ENCODE results near the gene MMD2.

Gene MMD2

DNA sequence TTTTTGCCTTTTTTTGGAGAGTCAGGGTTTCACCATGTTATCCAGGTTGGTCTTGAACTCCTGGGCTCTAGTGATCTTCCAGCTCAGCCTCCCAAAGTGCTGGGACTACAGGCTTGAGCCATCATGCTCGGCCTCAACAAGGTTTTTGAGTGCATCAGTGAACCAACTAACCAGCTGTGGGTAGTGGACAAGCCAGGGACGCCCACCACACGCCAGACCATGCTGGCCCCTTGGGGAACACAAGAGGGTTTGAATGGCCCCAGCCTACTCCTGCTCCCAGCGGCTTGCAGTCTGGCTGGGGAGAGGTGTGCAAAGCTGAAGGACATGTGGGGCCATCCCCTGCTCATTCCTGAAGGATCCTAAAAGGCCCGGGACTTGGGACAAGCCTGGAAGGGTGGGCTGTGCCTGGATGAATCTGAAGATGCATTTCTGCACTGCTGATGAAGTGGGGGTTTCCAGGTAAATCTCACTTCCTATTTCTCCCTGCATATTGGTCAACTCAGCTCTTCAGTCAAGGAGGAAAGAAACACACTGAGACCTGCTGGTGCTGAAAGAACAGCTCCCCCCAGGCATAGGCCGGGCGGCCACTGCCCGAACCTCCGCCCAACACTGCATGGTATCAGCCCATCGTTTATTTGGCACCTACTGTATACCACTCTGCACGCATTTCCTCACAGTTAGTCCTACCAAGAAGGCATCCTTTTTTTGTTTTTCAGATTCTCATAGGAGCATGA, 6.9 kb downstream of the MMD2 start:
- H3K9me3 ChIP-seq (ENCODE audit: control insufficient read depth in 1 of 2, low read length in 2 of 2), result no peaks in the 10 kb centered on the region
- H3K27ac ChIP-seq (ENCODE audit: low read length), result no peak overlapping the region
- no peaks in the 10 kb centered on the region for H3K4me1 ChIP-seq (ENCODE audit: control insufficient read depth in 1 of 2, insufficient read depth in 2 of 2, low read length in 2 of 2)
- no peak overlapping the region for H3K4me3 ChIP-seq (ENCODE audit: low read depth in 1 of 2, low read length in 2 of 2)
- no peaks in the 10 kb centered on the region for H3K36me3 ChIP-seq (ENCODE audit: control insufficient read depth in 1 of 2, insufficient read depth in 2 of 2, low read length in 2 of 2)
- H3K27me3 ChIP-seq (ENCODE audit: low read depth, low read length), result no peaks in the 10 kb centered on the region

DNA sequence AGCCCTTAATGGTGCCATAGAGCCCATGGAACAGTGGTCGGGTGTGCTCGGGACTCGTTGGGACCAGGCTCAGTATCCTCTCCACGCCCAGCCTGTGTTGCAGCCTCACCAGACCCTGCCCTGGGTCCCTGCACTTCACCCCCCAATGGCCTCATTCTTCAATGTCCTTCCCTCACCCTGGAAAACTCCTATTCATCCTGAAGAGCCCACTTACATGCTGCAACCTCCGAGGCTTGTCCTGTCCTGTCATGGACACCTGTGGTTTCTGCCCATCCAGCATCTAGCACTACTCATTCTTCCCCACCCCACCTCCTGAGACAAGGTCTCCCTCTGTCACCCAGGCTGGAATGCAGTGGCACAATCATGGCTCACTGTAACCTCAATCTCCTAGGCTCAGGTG, 7.7 kb downstream of the MMD2 start:
- Histone ChIP-seq H3K36me3 (ENCODE audit: control insufficient read depth in 1 of 2, insufficient read depth in 2 of 2, low read length in 2 of 2) (no peaks in the 10 kb centered on the region), H3K9me3 (ENCODE audit: control insufficient read depth in 1 of 2, low read length in 2 of 2) (no peaks in the 10 kb centered on the region), H3K27me3 (ENCODE audit: low read depth, low read length) (no peaks in the 10 kb centered on the region), H3K4me3 (ENCODE audit: low read depth in 1 of 2, low read length in 2 of 2) (no peak overlapping the region), H3K4me1 (ENCODE audit: control insufficient read depth in 1 of 2, insufficient read depth in 2 of 2, low read length in 2 of 2) (no peaks in the 10 kb centered on the region), H3K27ac (ENCODE audit: low read length) (no peak overlapping the region)

DNA sequence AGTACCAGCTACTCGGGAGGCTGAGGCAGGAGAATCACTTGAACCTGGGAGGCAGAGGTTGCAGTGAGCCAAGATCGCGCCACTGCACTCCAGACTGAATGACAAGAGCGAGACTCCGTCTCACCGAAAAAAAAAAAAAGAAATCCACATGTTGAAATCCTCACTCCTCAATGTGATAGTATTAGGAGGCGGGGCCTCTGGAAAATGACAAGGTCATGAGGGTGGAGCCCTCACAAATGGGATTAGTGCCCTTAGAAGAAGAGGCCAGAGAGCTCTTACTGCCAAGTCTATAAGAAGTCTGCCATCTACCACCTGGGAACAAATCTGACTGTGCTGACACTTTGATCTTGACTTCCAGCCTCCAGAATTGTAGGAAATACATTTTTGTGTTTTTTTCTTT, 10.6 kb downstream of the MMD2 start:
- Histone ChIP-seq H3K27me3 (ENCODE audit: low read depth, low read length) (no peaks in the 10 kb centered on the region), H3K27ac (ENCODE audit: low read length) (no peak overlapping the region), H3K4me1 (ENCODE audit: control insufficient read depth in 1 of 2, insufficient read depth in 2 of 2, low read length in 2 of 2) (no peaks in the 10 kb centered on the region), H3K36me3 (ENCODE audit: control insufficient read depth in 1 of 2, insufficient read depth in 2 of 2, low read length in 2 of 2) (no peaks in the 10 kb centered on the region), H3K4me3 (ENCODE audit: low read depth in 1 of 2, low read length in 2 of 2) (no peak overlapping the region), H3K9me3 (ENCODE audit: control insufficient read depth in 1 of 2, low read length in 2 of 2) (no peaks in the 10 kb centered on the region)

DNA sequence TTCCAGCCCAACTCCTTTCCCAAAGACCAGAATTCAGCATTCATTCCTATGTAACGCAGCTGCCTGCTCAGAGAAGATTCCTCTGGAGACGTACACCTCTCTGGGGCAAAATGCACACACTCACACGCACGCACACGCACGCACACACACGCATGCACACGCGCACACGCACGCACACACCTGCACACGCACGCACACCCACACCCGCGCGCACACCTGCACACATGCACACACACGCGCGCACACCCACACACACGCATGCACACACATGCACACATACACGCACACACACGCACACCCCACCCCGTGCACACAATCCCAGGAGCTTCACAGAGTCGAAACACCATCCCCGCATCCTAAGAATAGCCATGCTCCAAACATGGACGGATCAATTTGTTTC, 13.0 kb downstream of the MMD2 start:
- H3K4me1 ChIP-seq (ENCODE audit: control insufficient read depth in 1 of 2, insufficient read depth in 2 of 2, low read length in 2 of 2), result no peaks in the 10 kb centered on the region
- H3K9me3 ChIP-seq (ENCODE audit: control insufficient read depth in 1 of 2, low read length in 2 of 2), result no peaks in the 10 kb centered on the region
- no peaks in the 10 kb centered on the region for H3K36me3 ChIP-seq (ENCODE audit: control insufficient read depth in 1 of 2, insufficient read depth in 2 of 2, low read length in 2 of 2)
- no peaks in the 10 kb centered on the region for H3K27me3 ChIP-seq (ENCODE audit: low read depth, low read length)
- no peak overlapping the region for H3K4me3 ChIP-seq (ENCODE audit: low read depth in 1 of 2, low read length in 2 of 2)
- no peak overlapping the region for H3K27ac ChIP-seq (ENCODE audit: low read length)

DNA sequence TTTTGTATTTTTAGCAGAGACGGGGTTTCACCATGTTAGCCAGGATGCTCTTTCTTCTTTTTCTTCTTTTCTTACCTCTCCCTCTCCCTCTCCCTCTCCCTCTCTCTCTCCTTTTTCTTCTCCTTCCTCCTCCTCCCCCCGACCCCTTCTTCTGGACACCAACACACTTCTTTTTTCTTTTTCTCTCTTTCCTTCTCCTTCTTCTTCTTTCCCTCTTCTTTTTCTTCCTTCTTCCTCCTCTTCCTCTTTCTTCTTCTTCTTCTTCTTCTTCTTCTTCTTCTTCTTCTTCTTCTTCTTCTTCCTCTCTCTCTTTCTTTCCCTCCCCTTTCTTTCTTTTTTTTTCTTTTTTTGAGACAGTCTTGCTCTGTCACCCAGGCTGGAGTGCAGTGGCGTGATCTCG, 14.0 kb downstream of the MMD2 start:
- Histone ChIP-seq H3K9me3 (ENCODE audit: control insufficient read depth in 1 of 2, low read length in 2 of 2) (no peaks in the 10 kb centered on the region), H3K27ac (ENCODE audit: low read length) (no peak overlapping the region), H3K4me1 (ENCODE audit: control insufficient read depth in 1 of 2, insufficient read depth in 2 of 2, low read length in 2 of 2) (no peaks in the 10 kb centered on the region), H3K36me3 (ENCODE audit: control insufficient read depth in 1 of 2, insufficient read depth in 2 of 2, low read length in 2 of 2) (no peaks in the 10 kb centered on the region), H3K27me3 (ENCODE audit: low read depth, low read length) (no peaks in the 10 kb centered on the region), H3K4me3 (ENCODE audit: low read depth in 1 of 2, low read length in 2 of 2) (no peak overlapping the region)

DNA sequence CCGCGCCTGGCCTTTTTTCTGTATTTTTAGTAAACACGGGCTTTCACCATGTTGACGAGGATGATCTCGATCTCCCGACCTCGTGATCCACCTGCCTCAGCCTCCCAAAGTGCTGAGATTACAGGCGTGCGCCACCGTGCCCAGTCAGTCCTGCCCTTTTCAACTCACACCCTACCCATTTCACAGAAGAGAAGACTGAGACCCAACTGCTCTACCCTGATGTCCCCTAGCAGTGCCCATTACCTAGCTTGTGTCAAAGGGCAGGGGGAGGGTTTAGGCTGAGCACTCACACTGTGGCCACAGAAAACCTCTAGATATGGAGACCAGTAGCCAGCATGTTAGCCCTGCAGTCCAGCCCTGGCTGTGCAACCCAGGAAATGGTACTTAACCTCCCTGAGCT, 15.7 kb downstream of the MMD2 start:
- Histone ChIP-seq H3K27ac (ENCODE audit: low read length) (no peak overlapping the region), H3K9me3 (ENCODE audit: control insufficient read depth in 1 of 2, low read length in 2 of 2) (no peaks in the 10 kb centered on the region), H3K4me1 (ENCODE audit: control insufficient read depth in 1 of 2, insufficient read depth in 2 of 2, low read length in 2 of 2) (no peaks in the 10 kb centered on the region), H3K4me3 (ENCODE audit: low read depth in 1 of 2, low read length in 2 of 2) (no peak overlapping the region), H3K36me3 (ENCODE audit: control insufficient read depth in 1 of 2, insufficient read depth in 2 of 2, low read length in 2 of 2) (no peaks in the 10 kb centered on the region), H3K27me3 (ENCODE audit: low read depth, low read length) (no peaks in the 10 kb centered on the region)

DNA sequence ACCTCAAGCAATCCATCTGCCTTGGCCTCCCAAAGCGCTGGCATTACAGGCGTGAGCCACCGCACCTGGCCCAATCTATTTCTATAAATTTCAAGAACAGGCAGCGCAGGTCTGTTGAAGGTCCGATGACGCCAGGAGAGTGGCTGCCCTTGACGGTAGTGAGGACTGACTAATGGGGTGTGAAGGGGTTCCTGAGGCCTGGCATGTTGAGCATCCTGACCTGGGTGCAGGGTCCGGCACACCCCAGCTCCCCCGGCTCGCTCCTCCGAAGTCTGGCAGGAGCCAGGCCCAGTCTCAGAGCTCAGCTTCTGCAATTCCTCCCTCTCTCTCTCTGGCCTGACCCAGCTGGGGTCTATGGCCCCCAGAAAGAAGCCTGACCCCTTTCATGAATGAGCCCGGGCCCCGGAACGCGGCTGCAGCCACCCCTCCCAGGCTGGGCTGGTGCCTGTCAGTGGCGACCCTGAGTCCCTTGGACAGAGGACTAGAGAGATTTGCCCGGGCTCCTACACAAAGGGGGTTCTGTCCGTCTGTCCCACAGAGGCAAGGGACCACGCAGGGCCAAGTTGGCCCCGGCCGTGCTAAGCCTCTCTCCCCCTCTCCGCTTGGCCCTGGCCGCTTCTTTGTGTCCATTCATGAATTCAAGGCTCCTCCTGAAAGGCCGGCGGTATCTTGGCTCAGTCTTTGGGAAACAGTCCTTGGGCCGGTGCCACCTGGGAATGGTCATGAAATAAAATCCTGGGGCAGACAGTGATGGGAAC, 18.8 kb downstream of the MMD2 start:
- H3K9me3 ChIP-seq (ENCODE audit: control insufficient read depth in 1 of 2, low read length in 2 of 2), result no peaks in the 10 kb centered on the region
- H3K27me3 ChIP-seq (ENCODE audit: low read depth, low read length), result no peaks in the 10 kb centered on the region
- H3K4me3 ChIP-seq (ENCODE audit: low read depth in 1 of 2, low read length in 2 of 2), result no peak overlapping the region
- H3K36me3 ChIP-seq (ENCODE audit: control insufficient read depth in 1 of 2, insufficient read depth in 2 of 2, low read length in 2 of 2), result no peaks in the 10 kb centered on the region
- no peak overlapping the region for H3K27ac ChIP-seq (ENCODE audit: low read length)
- no peaks in the 10 kb centered on the region for H3K4me1 ChIP-seq (ENCODE audit: control insufficient read depth in 1 of 2, insufficient read depth in 2 of 2, low read length in 2 of 2)

DNA sequence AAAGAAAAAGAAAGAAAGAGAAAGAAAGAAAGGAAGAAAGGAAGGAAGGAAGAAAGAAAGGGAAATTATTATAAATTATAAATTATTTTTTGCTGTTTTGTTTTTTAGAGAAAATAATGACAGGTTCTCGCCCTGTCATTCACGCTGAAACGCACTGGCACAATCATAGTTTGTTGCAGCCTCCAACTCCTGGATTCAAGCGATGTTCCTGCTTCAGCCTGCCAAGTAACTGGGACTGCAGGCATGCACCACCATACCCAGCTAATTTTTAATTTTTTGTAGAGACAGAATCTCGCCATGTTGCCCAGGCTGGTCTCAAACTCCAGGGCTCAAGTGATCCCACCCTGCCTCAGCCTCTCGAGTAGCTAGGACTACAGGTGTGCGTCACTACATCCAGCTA, 21.6 kb downstream of the MMD2 start:
- Histone ChIP-seq H3K27ac (ENCODE audit: low read length) (no peak overlapping the region), H3K4me1 (ENCODE audit: control insufficient read depth in 1 of 2, insufficient read depth in 2 of 2, low read length in 2 of 2) (no peaks in the 10 kb centered on the region), H3K4me3 (ENCODE audit: low read depth in 1 of 2, low read length in 2 of 2) (no peak overlapping the region), H3K9me3 (ENCODE audit: control insufficient read depth in 1 of 2, low read length in 2 of 2) (no peaks in the 10 kb centered on the region), H3K36me3 (ENCODE audit: control insufficient read depth in 1 of 2, insufficient read depth in 2 of 2, low read length in 2 of 2) (no peaks in the 10 kb centered on the region), H3K27me3 (ENCODE audit: low read depth, low read length) (no peaks in the 10 kb centered on the region)

DNA sequence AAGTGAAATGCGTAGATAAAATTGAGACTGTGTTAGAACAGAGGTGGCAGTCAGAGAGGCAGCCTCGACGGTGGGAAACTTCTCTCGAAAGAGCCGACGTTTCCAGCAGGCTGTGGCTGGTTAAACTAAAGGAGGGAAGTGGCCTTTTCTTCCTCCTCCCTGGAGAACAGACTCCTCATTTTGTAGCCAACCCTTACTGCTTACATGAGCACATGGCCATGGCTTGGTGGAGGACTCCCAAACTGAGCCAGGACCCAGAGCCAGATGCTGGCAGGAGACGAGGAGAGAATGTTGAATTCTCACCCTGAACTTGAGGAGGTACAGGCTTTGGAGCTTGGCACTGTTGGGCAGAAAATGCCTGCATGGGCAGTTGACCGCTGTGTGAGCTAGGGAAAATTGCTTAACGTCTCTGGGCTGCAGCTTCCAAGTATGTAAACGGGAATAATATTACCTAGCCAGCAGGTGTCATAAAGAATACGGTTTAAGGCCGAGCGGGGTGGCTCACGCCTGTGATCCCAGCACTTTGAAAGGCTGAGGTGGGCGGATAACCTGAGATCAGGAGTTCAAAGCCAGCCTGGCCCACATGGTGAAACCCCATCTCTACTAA, 24.5 kb downstream of the MMD2 start:
- H3K27ac ChIP-seq (ENCODE audit: low read length), result no peak overlapping the region
- H3K27me3 ChIP-seq (ENCODE audit: low read depth, low read length), result no peaks in the 10 kb centered on the region
- no peaks in the 10 kb centered on the region for H3K9me3 ChIP-seq (ENCODE audit: control insufficient read depth in 1 of 2, low read length in 2 of 2)
- no peaks in the 10 kb centered on the region for H3K4me1 ChIP-seq (ENCODE audit: control insufficient read depth in 1 of 2, insufficient read depth in 2 of 2, low read length in 2 of 2)
- H3K36me3 ChIP-seq (ENCODE audit: control insufficient read depth in 1 of 2, insufficient read depth in 2 of 2, low read length in 2 of 2), result no peaks in the 10 kb centered on the region
- no peak overlapping the region for H3K4me3 ChIP-seq (ENCODE audit: low read depth in 1 of 2, low read length in 2 of 2)

DNA sequence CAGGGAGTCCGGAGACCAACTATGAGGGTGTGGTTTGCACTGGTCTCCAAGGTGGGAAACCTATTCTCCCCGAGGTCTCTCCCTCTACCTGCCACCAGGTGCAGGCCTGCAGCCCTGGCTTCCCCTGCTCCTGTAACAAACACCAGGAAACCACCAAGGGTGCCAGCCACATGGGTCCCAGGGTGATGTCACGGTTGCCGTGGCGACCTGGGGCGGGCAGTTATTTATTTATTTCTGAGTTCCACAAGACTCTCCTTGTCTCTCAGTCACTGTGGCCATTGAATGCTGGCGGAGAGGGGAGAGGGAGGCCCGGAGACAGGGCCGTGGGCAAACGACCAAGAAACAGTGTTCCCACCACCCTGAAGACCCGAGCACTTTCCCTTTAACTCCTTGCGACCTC, 27.0 kb downstream of the MMD2 start:
- Histone ChIP-seq H3K36me3 (ENCODE audit: control insufficient read depth in 1 of 2, insufficient read depth in 2 of 2, low read length in 2 of 2) (no peaks in the 10 kb centered on the region), H3K9me3 (ENCODE audit: control insufficient read depth in 1 of 2, low read length in 2 of 2) (no peaks in the 10 kb centered on the region), H3K27ac (ENCODE audit: low read length) (no peak overlapping the region), H3K4me1 (ENCODE audit: control insufficient read depth in 1 of 2, insufficient read depth in 2 of 2, low read length in 2 of 2) (no peaks in the 10 kb centered on the region), H3K4me3 (ENCODE audit: low read depth in 1 of 2, low read length in 2 of 2) (no peak overlapping the region), H3K27me3 (ENCODE audit: low read depth, low read length) (no peaks in the 10 kb centered on the region)

DNA sequence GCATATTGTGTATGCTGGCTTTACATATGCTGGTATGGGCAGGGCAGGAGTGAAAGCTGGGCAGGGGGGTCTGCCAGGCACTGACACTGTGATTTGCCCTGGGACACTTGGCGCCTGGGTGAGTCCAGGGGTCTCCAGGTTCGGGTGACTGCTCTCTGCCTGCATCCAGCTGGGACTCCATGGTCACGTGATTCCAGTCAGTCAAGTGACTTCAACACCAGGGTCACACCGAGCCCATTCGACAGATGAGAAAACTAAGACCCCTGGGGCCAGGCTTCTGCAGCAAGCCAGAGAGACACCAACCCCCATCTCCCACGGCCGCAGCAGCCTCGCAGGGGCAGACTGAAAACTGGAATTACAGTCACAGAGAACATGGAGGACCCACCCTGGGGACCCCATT, 30.0 kb downstream of the MMD2 start:
- no peak overlapping the region for H3K27ac ChIP-seq (ENCODE audit: low read length)
- H3K27me3 ChIP-seq (ENCODE audit: low read depth, low read length), result no peaks in the 10 kb centered on the region
- no peaks in the 10 kb centered on the region for H3K36me3 ChIP-seq (ENCODE audit: control insufficient read depth in 1 of 2, insufficient read depth in 2 of 2, low read length in 2 of 2)
- no peaks in the 10 kb centered on the region for H3K9me3 ChIP-seq (ENCODE audit: control insufficient read depth in 1 of 2, low read length in 2 of 2)
- no peak overlapping the region for H3K4me3 ChIP-seq (ENCODE audit: low read depth in 1 of 2, low read length in 2 of 2)
- H3K4me1 ChIP-seq (ENCODE audit: control insufficient read depth in 1 of 2, insufficient read depth in 2 of 2, low read length in 2 of 2), result no peaks in the 10 kb centered on the region

Data from muscle layer of duodenum (tissue), 2 donors.